Measurements from ENCODE around the gene BTBD9. TPM values are rescaled to one million over a fixed set of nuclear protein-coding genes. Genes with fewer than 3 reads are reported as not detected.
"Not testable (repeated sequence)": the region's sequence is repeated elsewhere in the genome, so short reads cannot be mapped to it uniquely, and the experiment has no call there.

Gene BTBD9
- total RNA-seq, 2 experiments from 2014 or later, result 11.0 to 13.8 TPM

DNA sequence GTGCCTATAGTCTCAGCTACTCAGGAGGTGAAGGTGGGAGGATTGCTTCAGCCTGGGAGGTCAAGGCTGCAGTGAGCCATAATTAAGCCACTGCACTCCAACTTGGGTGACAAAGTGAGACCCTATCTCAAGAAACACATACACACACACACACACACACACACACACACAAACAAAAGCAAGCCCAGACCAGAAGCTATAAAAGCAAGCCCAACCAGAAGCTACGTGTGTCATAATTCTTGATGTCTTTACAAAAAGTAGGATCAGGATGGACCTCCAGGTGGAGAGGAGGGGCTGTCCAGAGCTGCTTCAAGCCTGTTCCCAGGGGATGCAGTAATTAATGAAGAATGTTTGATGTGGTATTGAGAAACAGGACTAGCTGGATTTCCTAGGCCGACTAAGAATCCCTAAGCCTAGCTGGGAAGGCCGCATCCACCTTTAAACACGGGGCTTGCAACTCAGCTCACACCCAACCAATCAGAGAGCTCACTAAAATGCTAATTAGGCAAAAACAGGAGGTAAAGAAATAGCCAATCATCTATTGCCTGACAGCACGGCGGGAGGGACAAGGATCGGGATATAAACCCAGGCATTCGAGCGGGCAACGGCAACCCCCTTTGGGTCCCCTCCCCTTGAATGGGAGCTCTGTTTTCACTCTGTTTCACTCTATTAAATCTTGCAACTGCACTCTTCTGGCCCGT lies 213.8 kb downstream of the BTBD9 start:
- H3K9me3 Mint-ChIP-seq (ENCODE audit: low read depth); H3K36me3 Mint-ChIP-seq; H3K27ac Mint-ChIP-seq; ATAC-seq; DNase-seq; H3K27me3 Mint-ChIP-seq; H3K4me1 Mint-ChIP-seq; H3K4me3 Mint-ChIP-seq: not testable (repeated sequence)
- CTCF ChIA-PET, result interaction anchor here (0.8 kb wide), 1 partner anchor 392 kb away, joined by 3 read pairs; no protein-coding TSS in a partner anchor

DNA sequence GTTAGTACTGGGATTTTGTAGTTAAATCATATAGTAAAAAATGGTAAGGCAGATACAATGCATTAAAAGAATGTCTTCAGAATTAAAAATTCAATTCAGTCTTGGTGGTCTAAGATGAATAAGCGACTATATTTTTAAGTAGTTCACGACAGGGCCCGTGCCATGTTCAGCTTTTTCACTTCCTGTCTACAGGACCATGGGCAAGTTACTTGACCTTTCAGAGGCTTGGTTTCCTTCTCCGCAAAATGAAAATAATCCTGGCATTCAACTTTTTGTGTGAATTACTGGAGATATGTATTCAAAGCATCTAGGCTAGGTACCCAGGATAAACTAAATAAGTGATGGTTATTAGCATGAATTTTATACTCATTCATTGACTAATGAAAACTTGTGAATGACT lies 216.0 kb downstream of the BTBD9 start:
- DNase-seq, result no peak
- no peaks in the 10 kb centered on the region for H3K4me1 Mint-ChIP-seq
- H3K36me3 Mint-ChIP-seq, result no peaks in the 10 kb centered on the region
- H3K27ac Mint-ChIP-seq, result no peak overlapping the region
- H3K9me3 Mint-ChIP-seq (ENCODE audit: low read depth), result no peaks in the 10 kb centered on the region
- no peak for ATAC-seq
- CTCF ChIA-PET, result no interaction called here
- H3K27me3 Mint-ChIP-seq, result no peaks in the 10 kb centered on the region
- no peak overlapping the region for H3K4me3 Mint-ChIP-seq

DNA sequence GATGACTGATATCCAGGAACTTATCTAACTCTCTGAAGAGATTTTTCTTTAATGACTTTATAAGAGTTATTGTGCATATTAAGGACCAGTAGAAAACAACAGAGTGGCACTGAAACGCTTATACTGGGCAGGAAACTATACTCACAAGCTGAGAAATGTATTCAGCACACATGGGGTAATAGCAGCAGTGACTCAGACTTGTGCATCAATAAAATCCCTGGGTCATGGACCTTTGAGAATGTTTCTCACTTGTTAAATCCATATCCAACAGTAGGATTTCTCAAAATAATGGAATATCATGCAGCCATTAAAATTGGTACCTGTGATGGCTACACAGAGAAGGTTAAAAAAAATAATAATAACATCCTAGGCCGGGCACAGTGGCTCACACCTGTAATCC lies 219.5 kb downstream of the BTBD9 start:
- Mint-ChIP-seq H3K9me3 (ENCODE audit: low read depth) (no peaks in the 10 kb centered on the region), H3K27ac (no peak overlapping the region), H3K27me3 (no peaks in the 10 kb centered on the region), H3K4me1 (no peaks in the 10 kb centered on the region), H3K36me3 (no peaks in the 10 kb centered on the region), H3K4me3 (no peak overlapping the region)
- CTCF ChIA-PET, result no interaction called here
- no peak for ATAC-seq
- no peak for DNase-seq

DNA sequence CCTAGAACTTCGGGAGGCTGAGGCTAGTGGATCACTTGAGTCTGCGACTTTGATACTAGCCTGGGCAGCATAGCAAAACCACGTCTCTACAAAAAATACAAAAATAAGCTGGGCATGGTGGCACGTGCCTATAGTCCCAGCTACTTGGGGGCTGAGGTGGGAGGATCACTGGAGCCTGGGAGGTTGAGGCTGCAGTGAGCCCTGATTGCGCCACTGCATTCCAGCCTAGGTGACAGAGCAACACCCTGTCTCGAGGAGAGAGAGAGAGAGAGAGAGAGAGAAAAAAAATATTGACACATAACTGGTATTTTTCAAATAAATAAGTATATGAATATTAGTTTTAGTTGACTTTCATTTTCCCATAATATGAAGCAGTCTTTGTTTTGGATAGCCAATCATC lies 222.2 kb downstream of the BTBD9 start:
- Mint-ChIP-seq H3K27me3 (no peaks in the 10 kb centered on the region), H3K4me1 (no peaks in the 10 kb centered on the region), H3K36me3 (no peaks in the 10 kb centered on the region), H3K9me3 (ENCODE audit: low read depth) (no peaks in the 10 kb centered on the region), H3K4me3 (no peak overlapping the region), H3K27ac (no peak overlapping the region)
- CTCF ChIA-PET, result no interaction called here
- no peak for ATAC-seq
- DNase-seq, result no peak

DNA sequence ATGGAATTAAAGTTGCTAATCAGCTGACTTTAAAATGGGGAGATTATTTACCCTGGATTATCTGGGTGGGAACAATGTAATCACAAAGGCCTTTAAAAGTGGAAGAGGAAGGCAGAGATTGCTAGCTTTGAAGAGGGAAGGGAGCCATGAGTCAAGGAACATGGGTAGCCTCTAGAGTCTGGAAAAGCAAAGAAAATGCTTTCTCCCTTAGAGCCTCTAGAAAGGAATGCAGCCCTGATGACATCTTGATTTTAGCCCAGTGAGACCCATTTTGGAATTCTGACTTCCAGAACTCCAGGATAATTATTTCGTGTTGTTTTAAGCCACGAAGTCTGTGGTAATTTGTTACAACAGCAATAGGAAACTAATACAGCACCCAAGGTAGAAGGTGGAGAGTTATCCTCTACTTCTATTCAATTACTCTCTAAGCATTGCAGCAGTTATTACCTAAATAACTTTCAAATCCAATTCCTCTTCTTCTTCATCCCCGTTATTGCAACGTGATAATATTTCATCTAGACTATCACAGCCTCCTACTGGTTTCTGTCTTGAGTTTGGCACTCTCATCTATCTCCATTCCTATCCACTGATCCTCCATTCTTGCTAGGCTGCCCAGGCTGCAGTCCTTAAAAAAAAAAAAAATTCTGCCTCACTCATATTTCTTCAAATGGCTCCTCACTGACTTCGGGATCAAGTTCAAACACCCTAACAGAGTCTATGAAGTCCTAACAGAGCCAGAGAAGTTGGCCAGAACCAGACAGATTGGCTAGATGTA lies 224.3 kb downstream of the BTBD9 start:
- Mint-ChIP-seq H3K9me3 (ENCODE audit: low read depth) (no peaks in the 10 kb centered on the region), H3K4me3 (no peak overlapping the region), H3K27ac (no peak overlapping the region), H3K36me3 (peaks cover 1% of the 10 kb centered on the region), H3K27me3 (no peaks in the 10 kb centered on the region), H3K4me1 (no peaks in the 10 kb centered on the region)
- DNase-seq (no peak), ATAC-seq (no peak)
- CTCF ChIA-PET, result no interaction called here

DNA sequence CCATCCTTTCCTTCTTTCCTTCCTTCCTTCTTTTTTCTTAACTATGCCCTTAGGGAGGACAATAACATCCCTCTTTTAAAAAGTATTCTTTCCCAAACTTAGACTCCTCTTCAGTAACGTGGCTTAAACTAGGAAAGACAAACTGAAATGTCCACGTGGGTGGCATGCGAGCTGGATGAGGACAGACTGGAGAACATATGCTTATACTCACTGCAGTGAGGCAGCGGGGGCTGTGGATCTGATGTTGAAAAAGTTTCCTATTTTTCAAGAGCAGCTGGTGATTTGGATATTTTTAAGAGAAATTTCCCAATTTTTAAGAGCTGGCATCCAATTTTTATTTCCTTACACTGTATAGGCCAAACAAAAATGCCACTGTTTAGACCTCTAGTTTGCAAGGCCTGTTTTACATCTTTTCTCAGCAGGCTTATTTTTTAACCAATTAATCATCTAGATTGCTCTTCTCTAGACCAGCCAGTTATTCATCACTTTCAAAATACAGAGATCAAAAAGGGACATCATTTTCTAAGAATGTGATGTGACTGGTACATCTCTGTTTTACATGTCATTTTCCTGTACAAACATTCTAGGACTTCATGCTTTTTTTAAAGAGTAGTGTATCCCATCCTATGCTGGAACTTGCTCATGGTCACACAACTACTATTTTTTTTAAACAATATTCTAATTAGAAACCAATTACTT lies 226.5 kb downstream of the BTBD9 start:
- DNase-seq (no peak), ATAC-seq (no peak)
- CTCF ChIA-PET, result no interaction called here
- H3K36me3 Mint-ChIP-seq, result peaks cover 1% of the 10 kb centered on the region
- no peaks in the 10 kb centered on the region for H3K27me3 Mint-ChIP-seq
- H3K4me3 Mint-ChIP-seq, result no peak overlapping the region
- no peak overlapping the region for H3K27ac Mint-ChIP-seq
- H3K9me3 Mint-ChIP-seq (ENCODE audit: low read depth), result no peaks in the 10 kb centered on the region
- H3K4me1 Mint-ChIP-seq, result no peaks in the 10 kb centered on the region

DNA sequence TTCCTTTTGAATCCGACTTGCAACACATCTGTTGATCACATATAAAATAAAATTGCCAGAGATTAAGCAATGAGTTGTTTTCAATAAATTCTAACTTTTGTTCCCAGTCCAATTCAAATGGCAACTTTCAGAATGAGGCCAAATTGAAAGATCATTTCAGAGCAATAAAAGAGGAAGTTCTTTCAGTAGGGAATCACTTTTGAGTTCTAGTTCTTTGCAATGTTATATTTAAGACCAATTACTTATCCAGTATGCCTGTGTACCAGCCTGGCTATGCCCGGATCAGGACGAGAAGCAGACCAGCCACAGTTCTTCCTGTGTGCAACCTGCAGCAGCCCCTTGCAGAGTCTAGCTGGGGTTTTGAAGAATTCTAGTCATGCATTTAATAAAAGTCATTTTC lies 232.5 kb downstream of the BTBD9 start:
- no peaks in the 10 kb centered on the region for H3K27me3 Mint-ChIP-seq
- H3K4me3 Mint-ChIP-seq, result no peak overlapping the region
- peaks cover 11% of the 10 kb centered on the region for H3K4me1 Mint-ChIP-seq
- no peak overlapping the region for H3K27ac Mint-ChIP-seq
- CTCF ChIA-PET, result no interaction called here
- H3K9me3 Mint-ChIP-seq (ENCODE audit: low read depth), result no peaks in the 10 kb centered on the region
- DNase-seq (no peak), ATAC-seq (no peak)
- H3K36me3 Mint-ChIP-seq, result peaks cover 1% of the 10 kb centered on the region

DNA sequence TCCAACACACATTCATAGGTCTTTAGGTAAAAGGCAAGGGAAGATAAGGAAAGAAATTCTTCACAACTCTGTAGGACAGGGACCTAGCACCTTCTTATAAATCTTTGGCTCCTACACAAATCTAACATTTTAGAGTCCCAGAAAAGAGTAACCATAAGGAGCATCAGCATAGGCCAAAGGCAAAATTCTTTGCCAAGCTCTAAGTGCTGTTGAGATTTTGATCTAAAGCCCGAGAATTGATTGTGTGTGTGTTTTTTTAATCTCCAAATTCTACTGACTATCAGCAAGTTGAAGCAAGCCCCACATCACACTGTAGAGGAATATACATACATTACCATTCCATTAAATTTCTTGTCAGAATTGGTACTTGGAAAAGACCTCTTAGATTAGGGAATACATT lies 233.6 kb downstream of the BTBD9 start:
- no peak overlapping the region for H3K4me3 Mint-ChIP-seq
- H3K4me1 Mint-ChIP-seq, result peaks cover 11% of the 10 kb centered on the region
- ATAC-seq (no peak), DNase-seq (no peak)
- H3K27ac Mint-ChIP-seq, result no peak overlapping the region
- peaks cover 1% of the 10 kb centered on the region for H3K36me3 Mint-ChIP-seq
- no peaks in the 10 kb centered on the region for H3K9me3 Mint-ChIP-seq (ENCODE audit: low read depth)
- H3K27me3 Mint-ChIP-seq, result no peaks in the 10 kb centered on the region
- CTCF ChIA-PET, result no interaction called here

DNA sequence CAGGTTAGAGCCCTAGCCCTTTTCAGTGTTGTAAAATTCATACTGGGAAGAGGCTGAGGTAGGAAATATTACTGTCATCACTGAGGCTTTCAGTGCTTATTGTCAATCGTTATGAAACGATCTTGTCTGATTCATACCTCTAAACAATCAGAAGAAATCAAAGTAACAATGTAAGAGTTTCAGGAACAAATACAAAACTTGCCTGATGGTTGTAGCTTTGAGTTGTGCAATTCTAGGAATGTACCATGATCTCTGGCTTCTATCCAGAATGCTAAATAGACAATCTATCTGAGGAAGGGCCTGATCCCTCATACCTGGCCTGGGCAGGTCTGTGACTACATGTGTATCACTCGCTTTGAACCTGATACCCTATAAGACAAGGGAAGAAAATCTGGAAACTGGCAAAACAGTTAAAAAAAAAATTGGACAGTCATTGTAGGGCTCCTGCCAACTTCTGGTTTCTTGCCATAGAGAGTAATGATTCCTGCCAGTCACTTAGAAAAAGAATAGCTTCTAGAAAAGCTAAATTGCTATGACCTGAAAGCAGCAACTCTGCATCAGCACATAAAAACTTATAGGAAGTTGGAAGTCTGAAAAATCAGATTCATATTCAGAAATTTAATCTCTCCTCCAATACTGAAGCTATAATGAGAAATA lies 234.7 kb downstream of the BTBD9 start:
- no peaks in the 10 kb centered on the region for H3K27me3 Mint-ChIP-seq
- CTCF ChIA-PET, result interaction anchor here (1.1 kb wide), 1 partner anchor 35 kb away, joined by 3 read pairs; no protein-coding TSS in a partner anchor
- H3K4me1 Mint-ChIP-seq, result peaks cover 11% of the 10 kb centered on the region
- H3K36me3 Mint-ChIP-seq, result no peaks in the 10 kb centered on the region
- DNase-seq (no peak), ATAC-seq (no peak)
- no peak overlapping the region for H3K4me3 Mint-ChIP-seq
- no peak overlapping the region for H3K27ac Mint-ChIP-seq
- no peaks in the 10 kb centered on the region for H3K9me3 Mint-ChIP-seq (ENCODE audit: low read depth)

DNA sequence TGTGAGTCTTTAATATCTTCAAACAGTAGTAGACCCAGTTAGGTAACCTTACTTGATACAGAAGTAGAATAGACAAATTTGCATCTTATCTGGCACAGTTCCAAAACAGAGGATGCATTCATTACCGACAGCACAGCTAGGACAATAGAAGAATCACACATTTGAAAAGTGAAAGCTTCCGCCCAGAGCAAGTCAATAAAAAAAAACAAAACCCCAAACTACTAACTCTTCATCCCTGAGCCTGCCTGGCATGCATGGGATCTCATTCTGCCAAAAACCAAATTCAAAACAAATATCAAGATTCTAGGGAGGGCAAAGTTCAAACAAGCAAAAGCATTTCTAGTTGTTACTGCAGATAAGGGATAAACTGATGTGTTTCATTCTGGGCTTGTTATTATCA lies 235.4 kb downstream of the BTBD9 start:
- CTCF ChIA-PET, result no interaction called here
- Mint-ChIP-seq H3K9me3 (ENCODE audit: low read depth) (no peaks in the 10 kb centered on the region), H3K36me3 (no peaks in the 10 kb centered on the region), H3K27me3 (no peaks in the 10 kb centered on the region), H3K27ac (no peak overlapping the region), H3K4me3 (no peak overlapping the region), H3K4me1 (peaks cover 11% of the 10 kb centered on the region)
- no peak for ATAC-seq
- DNase-seq, result no peak

DNA sequence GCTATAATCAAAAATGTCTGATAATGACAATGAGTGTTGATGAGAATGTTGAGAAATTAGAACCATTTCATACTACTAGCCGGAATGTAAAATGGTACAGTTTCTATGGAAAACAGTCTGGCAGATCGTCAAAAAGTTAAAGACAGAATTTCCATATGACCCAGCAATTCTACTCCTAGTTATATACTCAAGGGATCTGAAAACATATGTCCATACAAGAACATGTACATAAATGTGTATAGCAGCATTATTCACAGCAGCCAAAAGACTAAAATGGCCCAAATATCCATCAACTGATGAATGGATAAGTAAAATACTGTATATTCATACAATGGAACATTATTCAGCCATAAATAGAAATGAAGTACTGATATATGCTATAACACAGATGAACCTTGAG lies 236.2 kb downstream of the BTBD9 start:
- CTCF ChIA-PET, result no interaction called here
- H3K27ac Mint-ChIP-seq, result no peak overlapping the region
- no peak for ATAC-seq

DNA sequence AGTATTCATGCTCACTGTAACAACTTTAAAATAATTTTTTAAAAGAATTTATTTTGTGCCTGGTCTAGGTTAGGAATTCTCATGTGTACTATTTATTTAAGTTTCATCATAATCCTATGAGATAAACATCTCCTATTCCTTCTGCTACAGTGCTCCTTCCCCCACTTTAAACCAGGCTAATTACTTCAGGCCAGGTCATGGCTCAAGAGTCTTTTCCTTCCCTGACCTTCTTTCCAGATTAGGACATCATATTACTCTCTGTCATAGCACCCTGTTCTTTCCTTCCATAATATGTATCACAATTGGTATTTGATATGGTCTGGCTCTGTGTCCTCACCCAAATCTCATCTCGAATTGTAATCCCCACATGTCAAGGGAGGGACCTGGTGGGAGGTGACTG lies 239.0 kb downstream of the BTBD9 start:
- Mint-ChIP-seq H3K36me3 (no peaks in the 10 kb centered on the region), H3K4me3 (no peak overlapping the region), H3K4me1 (peaks cover 10% of the 10 kb centered on the region), H3K27ac (no peak overlapping the region), H3K27me3 (no peaks in the 10 kb centered on the region), H3K9me3 (ENCODE audit: low read depth) (no peaks in the 10 kb centered on the region)
- ATAC-seq, result no peak
- CTCF ChIA-PET, result no interaction called here
- no peak for DNase-seq

More for the DNA sequence above, 236.2 kb downstream of the BTBD9 start:
- Mint-ChIP-seq H3K9me3 (ENCODE audit: low read depth) (no peaks in the 10 kb centered on the region), H3K4me1 (peaks cover 11% of the 10 kb centered on the region), H3K36me3 (no peaks in the 10 kb centered on the region), H3K4me3 (no peak overlapping the region), H3K27me3 (no peaks in the 10 kb centered on the region)
- DNase-seq, result no peak

DNA sequence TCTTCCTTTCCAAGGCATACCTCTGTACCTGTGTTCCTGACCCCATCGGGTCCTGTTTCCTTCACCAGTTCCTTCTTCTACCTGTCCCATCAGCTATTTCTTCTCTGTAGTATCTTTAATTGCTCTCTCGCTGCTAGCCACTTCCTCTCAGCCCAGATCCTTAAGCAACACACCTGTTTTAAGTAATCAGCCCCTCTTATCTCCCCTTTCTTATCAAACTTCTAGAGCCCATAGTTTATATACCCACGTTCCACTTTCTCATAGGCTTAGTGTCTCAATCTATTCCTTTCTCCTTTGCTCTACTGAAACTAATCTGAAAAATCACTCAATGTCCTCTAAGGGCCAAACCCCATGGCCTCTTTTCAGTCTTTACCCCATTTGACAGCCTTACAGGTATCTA lies 239.6 kb downstream of the BTBD9 start:
- CTCF ChIA-PET, result no interaction called here
- ATAC-seq (no peak), DNase-seq (no peak)
- H3K4me3 Mint-ChIP-seq, result no peak overlapping the region
- H3K27ac Mint-ChIP-seq, result no peak overlapping the region
- no peaks in the 10 kb centered on the region for H3K36me3 Mint-ChIP-seq
- no peaks in the 10 kb centered on the region for H3K9me3 Mint-ChIP-seq (ENCODE audit: low read depth)
- no peaks in the 10 kb centered on the region for H3K27me3 Mint-ChIP-seq
- peaks cover 9% of the 10 kb centered on the region for H3K4me1 Mint-ChIP-seq

Data from activated CD8-positive, alpha-beta memory T cell treated with anti-CD3 and anti-CD28 coated beads, Interleukin-2, amount 10 ng/mL, durations not matched to agents 7 days and 5 days (primary cell).